ENCODE data around the gene FBLIM1.

The FBLIM1 gene

DNA sequence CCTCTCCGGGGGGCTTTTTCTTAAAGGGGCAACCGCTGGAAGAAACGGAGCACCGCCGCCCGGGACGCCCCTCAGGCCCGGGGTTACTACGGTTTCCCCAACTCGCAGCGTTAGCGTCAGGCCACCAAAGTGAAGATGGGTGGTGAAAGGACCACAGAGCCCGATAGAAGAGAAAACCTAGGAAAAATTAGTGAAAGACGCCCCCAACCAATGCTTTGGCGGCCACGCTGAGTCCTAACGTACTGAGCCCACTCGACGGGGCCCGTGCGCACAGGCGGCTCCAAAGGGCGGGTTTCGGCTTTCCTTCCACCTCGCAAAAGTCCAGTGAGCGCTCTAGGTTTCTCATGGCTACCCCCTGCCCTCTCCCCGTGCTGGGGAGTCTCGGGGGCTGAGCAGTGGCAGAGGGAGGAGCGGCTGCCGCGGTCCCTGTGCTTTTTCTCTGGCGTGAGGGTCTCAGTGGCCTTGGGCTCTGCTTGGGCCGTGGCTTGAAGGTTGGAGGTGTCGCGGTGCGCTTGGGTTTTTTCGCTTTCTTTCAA, 76.7 kb downstream of the FBLIM1 start:
- peak overlapping the region; percentile 99 for H3K27ac ChIP-seq (replicated peaks; ENCODE audit: low read length)
- peaks cover 3% of the 10 kb centered on the region for H3K79me1 ChIP-seq (ENCODE audit: low read depth, low read length)
- no peak overlapping the region for H2BK12ac ChIP-seq (ENCODE audit: low read length)
- no peak for DNase-seq (ENCODE audit: low spot score)
- H3K4me1 ChIP-seq (ENCODE audit: control insufficient read depth in 2 of 2, insufficient read depth in 1 of 2, low read depth in 1 of 2, low read length in 2 of 2), result peaks cover 3 to 6% of the 10 kb centered on the region in 2 donors
- H2BK120ac ChIP-seq (ENCODE audit: low read depth, low read length), result peak overlapping the region; percentile 99
- peak overlapping the region; percentile 92 for H2AK5ac ChIP-seq (ENCODE audit: low read depth, low read length)
- H3K36me3 ChIP-seq (replicated peaks in 1 of 2; ENCODE audit: control insufficient read depth in 2 of 2, insufficient read depth in 2 of 2, low read length in 2 of 2), result peaks cover 0 to 2% of the 10 kb centered on the region in 2 donors
- H4K8ac ChIP-seq (ENCODE audit: low read depth, low read length), result peak overlapping the region; percentile 53
- H2BK5ac ChIP-seq (ENCODE audit: low read length), result peak overlapping the region; percentile 95
- H4K91ac ChIP-seq (ENCODE audit: low read depth, low read length, poor library complexity), result peak overlapping the region; percentile 98
- peak overlapping the region; percentile 81 for H2AFZ ChIP-seq (ENCODE audit: low read length)
- H3K4me3 ChIP-seq (ENCODE audit: low read length in 2 of 2), result peak overlapping the region; percentile 63 to 80
- peak overlapping the region; percentile 97 for H3K23ac ChIP-seq (ENCODE audit: low read depth, low read length, poor library complexity)
- WGBS, 2 donors (ENCODE audit: extremely low coverage in 2 of 2, insufficient read length in 2 of 2, insufficient replicate concordance in 1 of 2), result no CpG with 5 or more reads among the region's 37 CpGs
- H3K18ac ChIP-seq (ENCODE audit: low read length), result peak overlapping the region; percentile 100
- peak overlapping the region; percentile 60 for H3K14ac ChIP-seq (ENCODE audit: low read length)
- H3K27me3 ChIP-seq (ENCODE audit: control insufficient read depth in 3 of 3, insufficient read depth in 3 of 3, low read depth in 1 of 3, low read length in 3 of 3), result no peaks in the 10 kb centered on the region
- peak overlapping the region; percentile 79 for H3K4me2 ChIP-seq (ENCODE audit: insufficient read depth, low read length, poor library complexity, severe bottlenecking)
- H3K9ac ChIP-seq (ENCODE audit: low read depth, low read length, poor library complexity), result peak overlapping the region; percentile 78
- H3K9me3 ChIP-seq (replicated peaks in 1 of 2; ENCODE audit: control insufficient read depth in 2 of 2, insufficient read depth in 1 of 2, low read depth in 1 of 2, low read length in 2 of 2), result peaks cover 3 to 5% of the 10 kb centered on the region in 2 donors
- peak overlapping the region; percentile 34 for H2BK15ac ChIP-seq (ENCODE audit: low read length)
- peak overlapping the region; percentile 28 for H3K4ac ChIP-seq (ENCODE audit: low read length)

GRCh38 chr1:15835741-15836510, 77.3 kb downstream of the FBLIM1 start:
- H2AFZ ChIP-seq (ENCODE audit: low read length), result peak overlapping the region; percentile 90
- H3K9me3 ChIP-seq (replicated peaks in 1 of 2; ENCODE audit: control insufficient read depth in 2 of 2, insufficient read depth in 1 of 2, low read depth in 1 of 2, low read length in 2 of 2), result peaks cover 3 to 5% of the 10 kb centered on the region in 2 donors
- H2BK5ac ChIP-seq (ENCODE audit: low read length), result peak overlapping the region; percentile 95
- H3K4me1 ChIP-seq (ENCODE audit: control insufficient read depth in 2 of 2, insufficient read depth in 1 of 2, low read depth in 1 of 2, low read length in 2 of 2), result peaks cover 3 to 6% of the 10 kb centered on the region in 2 donors
- H4K8ac ChIP-seq (ENCODE audit: low read depth, low read length), result no peak overlapping the region
- peak overlapping the region; percentile 99 for H3K27ac ChIP-seq (replicated peaks; ENCODE audit: low read length)
- H3K14ac ChIP-seq (ENCODE audit: low read length), result peak overlapping the region; percentile 60
- peak overlapping the region; percentile 91 for H2BK15ac ChIP-seq (ENCODE audit: low read length)
- no peaks in the 10 kb centered on the region for H3K27me3 ChIP-seq (ENCODE audit: control insufficient read depth in 3 of 3, insufficient read depth in 3 of 3, low read depth in 1 of 3, low read length in 3 of 3)
- WGBS, 2 donors (ENCODE audit: extremely low coverage in 2 of 2, insufficient read length in 2 of 2, insufficient replicate concordance in 1 of 2), result no CpG with 5 or more reads among the region's 66 CpGs
- H3K4me3 ChIP-seq (ENCODE audit: low read length in 2 of 2), result peak overlapping the region; percentile 63 to 80
- peaks cover 3% of the 10 kb centered on the region for H3K79me1 ChIP-seq (ENCODE audit: low read depth, low read length)
- H3K4me2 ChIP-seq (ENCODE audit: insufficient read depth, low read length, poor library complexity, severe bottlenecking), result peak overlapping the region; percentile 79
- H2BK120ac ChIP-seq (ENCODE audit: low read depth, low read length), result peak overlapping the region; percentile 99
- peak overlapping the region; percentile 97 for H3K23ac ChIP-seq (ENCODE audit: low read depth, low read length, poor library complexity)
- peak; percentile 98 for DNase-seq (ENCODE audit: low spot score)
- peak overlapping the region; percentile 78 for H3K9ac ChIP-seq (ENCODE audit: low read depth, low read length, poor library complexity)
- H2BK12ac ChIP-seq (ENCODE audit: low read length), result no peak overlapping the region
- H3K36me3 ChIP-seq (replicated peaks in 1 of 2; ENCODE audit: control insufficient read depth in 2 of 2, insufficient read depth in 2 of 2, low read length in 2 of 2), result peaks cover 0 to 2% of the 10 kb centered on the region in 2 donors
- peak overlapping the region; percentile 92 for H2AK5ac ChIP-seq (ENCODE audit: low read depth, low read length)
- H3K4ac ChIP-seq (ENCODE audit: low read length), result peak overlapping the region; percentile 90
- peak overlapping the region; percentile 98 for H4K91ac ChIP-seq (ENCODE audit: low read depth, low read length, poor library complexity)
- peak overlapping the region; percentile 100 for H3K18ac ChIP-seq (ENCODE audit: low read length)
